GM23338 (cell line): ENCODE measurements around the gene KCNIP3. TPM values are rescaled to one million over a fixed set of nuclear protein-coding genes. Genes with fewer than 3 reads are reported as not detected.
"Not testable (repeated sequence)": the region's sequence is repeated elsewhere in the genome, so short reads cannot be mapped to it uniquely, and the experiment has no call there.

Experiments
- ATAC-seq: fragments of 200-7000 bp; cut with Tn5 transposase; 3 replicates; pipeline ENCODE4 v1.9.1; 2020
- DNase-seq: peaks from one replicate; pipeline ENCODE4 v3.0.0-alpha.2; 2015; ENCODE audit warnings: low spot score
- H2AFZ ChIP-seq: fragments of 200-600 bp; sonication (generic); 2 replicates; pipeline ENCODE4 v1.8.0; 2016; ENCODE audit warnings: antibody characterized with exemption, mild to moderate bottlenecking, moderate library complexity
- H3F3A ChIP-seq: fragments of 200-600 bp; sonication (generic); replicated peaks from 2 replicates; pipeline ENCODE4 v1.8.0; 2017; ENCODE audit warnings: antibody characterized with exemption, mixed run types, low read depth
- H3K27ac ChIP-seq: fragments of 200-600 bp; sonication (generic); 2 replicates; pipeline ENCODE4 v1.6.1; 2016; ENCODE audit warnings: low read depth
- H3K27me3 ChIP-seq: fragments of 200-600 bp; sonication (generic); 2 replicates; pipeline ENCODE4 v1.8.0; 2016; ENCODE audit warnings: mild to moderate bottlenecking, mixed run types, moderate library complexity; ENCODE audit not compliant: insufficient read depth
- H3K36me3 ChIP-seq: fragments of 200-600 bp; sonication (generic); 2 replicates; pipeline ENCODE4 v1.8.0; 2016; ENCODE audit warnings: mild to moderate bottlenecking; ENCODE audit not compliant: insufficient read depth
- H3K4me1 ChIP-seq: fragments of 200-600 bp; sonication (generic); 2 replicates; pipeline ENCODE4 v1.8.0; 2016; ENCODE audit warnings: mild to moderate bottlenecking, moderate library complexity; ENCODE audit not compliant: insufficient read depth
- H3K4me2 ChIP-seq: fragments of 200-600 bp; sonication (generic); 2 replicates; pipeline ENCODE4 v1.7.1; 2017; ENCODE audit warnings: mixed run types
- H3K4me3 ChIP-seq: fragments of 200-600 bp; sonication (generic); 2 replicates; pipeline ENCODE4 v1.6.1; 2016; ENCODE audit warnings: mixed run types
- H3K79me2 ChIP-seq: fragments of 200-600 bp; sonication (generic); replicated peaks from 2 replicates; pipeline ENCODE4 v1.8.0; 2017; ENCODE audit warnings: mild to moderate bottlenecking; ENCODE audit not compliant: insufficient read depth
- H3K9me2 ChIP-seq: fragments of 200-600 bp; sonication (generic); 2 replicates; pipeline ENCODE4 v1.8.0; 2017; ENCODE audit not compliant: insufficient read depth
- H4K20me1 ChIP-seq: fragments of 200-600 bp; sonication (generic); replicated peaks from 2 replicates; pipeline ENCODE4 v1.8.0; 2017; ENCODE audit warnings: mild to moderate bottlenecking; ENCODE audit not compliant: insufficient read depth
- H3K27ac Mint-ChIP-seq: 2 replicates; pipeline ENCODE4 v1.8.0; 2020; ENCODE audit warnings: inconsistent platforms, mild to moderate bottlenecking, moderate library complexity, mixed read lengths
- H3K27me3 Mint-ChIP-seq: 3 replicates; pipeline ENCODE4 v1.8.0; 2022; ENCODE audit warnings: low read depth, mild to moderate bottlenecking, moderate library complexity, mixed read lengths, inconsistent platforms; ENCODE audit not compliant: insufficient read depth, poor library complexity
- H3K36me3 Mint-ChIP-seq: 3 replicates; pipeline ENCODE4 v1.8.0; 2021; ENCODE audit warnings: low read depth, mild to moderate bottlenecking, inconsistent platforms, moderate library complexity, mixed read lengths
- H3K4me1 Mint-ChIP-seq: 3 replicates; pipeline ENCODE4 v1.8.0; 2020; ENCODE audit warnings: mild to moderate bottlenecking, inconsistent platforms, mixed read lengths
- H3K4me3 Mint-ChIP-seq: 3 replicates; pipeline ENCODE4 v1.8.0; 2021; ENCODE audit warnings: moderate library complexity, mild to moderate bottlenecking, inconsistent platforms, mixed read lengths
- H3K9me3 Mint-ChIP-seq: 3 replicates; pipeline ENCODE4 v1.8.0; 2020; ENCODE audit warnings: moderate library complexity, mild to moderate bottlenecking, inconsistent platforms, mixed read lengths
- polyA plus RNA-seq: library from polyadenylated mRNA; unstranded; fragments of >200 nt; fragmentation: Nextera tagmentation; extraction: Ambion mirVana; gene quantifications from 2 replicates; pipeline ENCODE4 v1.2.1, GENCODE V29; 2016
- total RNA-seq: library from RNA; depleted of rRNA; stranded (reverse); fragments of >200 nt; shearing (Covaris generic); gene quantifications from 2 replicates; pipeline ENCODE4 v1.2.3, GENCODE V29; 2014
- TF ChIP-seq, protein P1 (sequence below), 2 experiments: fragments of 200-600 bp in 1 of 2; sonication (generic) in 1 of 2; conservative IDR thresholded peaks; 2 replicates each; pipeline versions ENCODE4 v1.5.1 to v1.6.1; 2016 to 2017; ENCODE audit warnings: antibody characterized with exemption in 2 of 2, low read depth in 2 of 2, mild to moderate bottlenecking in 2 of 2, moderate library complexity in 1 of 2

Gene KCNIP3
- total and polyA plus RNA-seq, 2 experiments from 2014 or later, result 0.32 to 0.83 TPM

DNA sequence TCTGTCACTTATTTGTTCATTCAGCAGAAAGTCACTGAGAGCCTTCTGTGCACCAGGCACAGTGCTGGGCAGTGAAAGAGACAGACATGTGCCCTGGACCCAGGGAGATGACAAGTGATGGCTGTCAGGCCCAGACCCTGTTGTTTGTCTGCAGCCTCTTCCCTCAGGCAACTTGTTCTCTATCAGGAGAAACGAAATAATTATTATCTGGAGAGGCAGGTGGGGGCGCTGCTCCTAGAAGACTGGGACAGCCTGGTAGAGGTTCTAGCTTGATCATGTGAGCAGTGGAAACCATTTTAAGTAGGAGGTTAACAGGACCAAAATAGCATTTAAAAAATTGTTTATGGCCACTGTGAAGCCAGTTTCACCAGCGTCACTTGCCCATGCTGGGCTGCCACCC lies 107.5 kb downstream of the KCNIP3 start:
- not testable (repeated sequence) for H3K9me3 Mint-ChIP-seq, H3K27me3 ChIP-seq, H4K20me1 ChIP-seq, H3F3A ChIP-seq, H3K4me2 ChIP-seq, H3K27ac ChIP-seq, H3K9me2 ChIP-seq, H3K4me1 ChIP-seq, ATAC-seq, H3K4me3 ChIP-seq, H3K36me3 ChIP-seq, H2AFZ ChIP-seq, H3K27ac Mint-ChIP-seq
- H3K4me3 Mint-ChIP-seq, result peak overlapping the region; percentile 26; the same call in 1 of the 3 replicates
- peaks cover 14% of the 10 kb centered on the region for H3K27me3 Mint-ChIP-seq
- peaks cover 13% of the 10 kb centered on the region; the same call in 2 of the 3 replicates for H3K36me3 Mint-ChIP-seq
- TF ChIP-seq, protein P1, sequence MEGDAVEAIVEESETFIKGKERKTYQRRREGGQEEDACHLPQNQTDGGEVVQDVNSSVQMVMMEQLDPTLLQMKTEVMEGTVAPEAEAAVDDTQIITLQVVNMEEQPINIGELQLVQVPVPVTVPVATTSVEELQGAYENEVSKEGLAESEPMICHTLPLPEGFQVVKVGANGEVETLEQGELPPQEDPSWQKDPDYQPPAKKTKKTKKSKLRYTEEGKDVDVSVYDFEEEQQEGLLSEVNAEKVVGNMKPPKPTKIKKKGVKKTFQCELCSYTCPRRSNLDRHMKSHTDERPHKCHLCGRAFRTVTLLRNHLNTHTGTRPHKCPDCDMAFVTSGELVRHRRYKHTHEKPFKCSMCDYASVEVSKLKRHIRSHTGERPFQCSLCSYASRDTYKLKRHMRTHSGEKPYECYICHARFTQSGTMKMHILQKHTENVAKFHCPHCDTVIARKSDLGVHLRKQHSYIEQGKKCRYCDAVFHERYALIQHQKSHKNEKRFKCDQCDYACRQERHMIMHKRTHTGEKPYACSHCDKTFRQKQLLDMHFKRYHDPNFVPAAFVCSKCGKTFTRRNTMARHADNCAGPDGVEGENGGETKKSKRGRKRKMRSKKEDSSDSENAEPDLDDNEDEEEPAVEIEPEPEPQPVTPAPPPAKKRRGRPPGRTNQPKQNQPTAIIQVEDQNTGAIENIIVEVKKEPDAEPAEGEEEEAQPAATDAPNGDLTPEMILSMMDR (conservative IDR thresholded peaks at IDR 0.05; ENCODE audit: low read depth in 2 of 2), result peak in 1 of 2 experiments; percentile 46; a peak in 2 of 4 replicates
- DNase-seq, result peak; percentile 19
- H3K79me2 ChIP-seq, result peaks cover 15% of the 10 kb centered on the region
- H3K4me1 Mint-ChIP-seq, result peaks cover 11% of the 10 kb centered on the region; the same call in 2 of the 3 replicates

DNA sequence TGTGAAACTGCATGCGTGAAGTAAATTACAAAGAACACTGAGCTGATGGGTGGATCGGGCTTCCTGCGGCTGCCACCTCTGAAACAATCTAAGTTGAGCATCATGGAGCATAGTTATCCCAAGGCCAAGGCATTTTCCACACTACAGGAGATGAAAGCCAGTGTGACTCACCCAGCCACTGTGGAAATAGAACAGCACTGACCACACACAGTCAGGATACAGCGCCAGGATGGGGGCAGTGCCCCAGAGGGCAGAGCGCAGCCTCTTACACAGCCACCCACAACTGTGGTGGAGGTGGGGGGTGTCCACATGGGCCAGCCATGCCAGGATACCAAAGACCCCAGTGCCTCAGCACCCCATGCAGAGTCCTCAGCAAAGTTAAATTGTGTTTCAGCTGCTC lies 114.1 kb downstream of the KCNIP3 start:
- H3F3A ChIP-seq, H3K27ac Mint-ChIP-seq, H3K4me1 Mint-ChIP-seq, H3K4me3 ChIP-seq, ATAC-seq, H3K27ac ChIP-seq, H3K4me1 ChIP-seq, H2AFZ ChIP-seq, H3K27me3 Mint-ChIP-seq, H3K36me3 ChIP-seq, H3K27me3 ChIP-seq, H3K4me3 Mint-ChIP-seq, H4K20me1 ChIP-seq, H3K4me2 ChIP-seq, H3K9me2 ChIP-seq, H3K79me2 ChIP-seq, H3K9me3 Mint-ChIP-seq, DNase-seq: not testable (repeated sequence)
- peaks cover 21% of the 10 kb centered on the region; the same call in 2 of the 3 replicates for H3K36me3 Mint-ChIP-seq

- not testable (repeated sequence) for H3K79me2 ChIP-seq, H3K27ac ChIP-seq, H3K27me3 ChIP-seq, H2AFZ ChIP-seq, H3F3A ChIP-seq, H3K4me3 ChIP-seq, H3K4me1 Mint-ChIP-seq, H3K9me2 ChIP-seq, H3K27me3 Mint-ChIP-seq, H3K4me2 ChIP-seq, H3K27ac Mint-ChIP-seq, H3K4me1 ChIP-seq, H3K4me3 Mint-ChIP-seq, H3K9me3 Mint-ChIP-seq, H3K36me3 ChIP-seq, H4K20me1 ChIP-seq
- TF ChIP-seq, protein P1 (conservative IDR thresholded peaks at IDR 0.05; ENCODE audit: low read depth in 2 of 2), result peak; percentile 79 to 83
- DNase-seq (peak; percentile 82), ATAC-seq (peak; percentile 99)
- H3K36me3 Mint-ChIP-seq, result peaks cover 13% of the 10 kb centered on the region; the same call in 1 of the 3 replicates
Observed at GRCh38 chr2:95414015-95414594, 117.0 kb downstream of the KCNIP3 start.

- not testable (repeated sequence) for H3K79me2 ChIP-seq, H4K20me1 ChIP-seq, H3K27me3 Mint-ChIP-seq, H3K27ac ChIP-seq, H3F3A ChIP-seq, DNase-seq, H2AFZ ChIP-seq, H3K27me3 ChIP-seq, H3K4me3 Mint-ChIP-seq, H3K27ac Mint-ChIP-seq, H3K9me2 ChIP-seq, H3K4me1 ChIP-seq, H3K36me3 ChIP-seq, H3K4me3 ChIP-seq, H3K4me1 Mint-ChIP-seq, H3K36me3 Mint-ChIP-seq, H3K4me2 ChIP-seq, H3K9me3 Mint-ChIP-seq, ATAC-seq
Observed at GRCh38 chr2:95415138-95415537, 118.0 kb downstream of the KCNIP3 start.

DNA sequence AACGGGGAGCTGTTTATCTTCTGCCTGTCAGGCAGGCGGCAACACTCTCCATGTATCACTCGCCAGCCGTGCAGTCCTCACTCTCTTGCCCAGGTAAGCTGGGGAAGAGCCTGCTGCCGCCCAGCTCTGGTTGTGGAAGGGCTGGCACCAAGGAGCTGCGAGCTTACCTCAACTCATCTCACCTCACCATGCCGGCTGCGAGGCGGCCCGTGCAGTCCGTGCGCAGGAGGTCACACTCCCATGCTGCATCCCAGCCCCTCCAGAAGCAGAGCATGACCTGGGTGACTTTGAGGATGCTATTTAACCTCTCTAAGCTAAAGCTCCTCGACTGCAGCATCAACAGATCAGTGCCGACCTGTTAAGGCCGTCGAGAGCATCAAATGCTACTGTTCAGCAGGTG lies 118.4 kb downstream of the KCNIP3 start:
- H3K4me1 Mint-ChIP-seq, H3K79me2 ChIP-seq, H3K27me3 ChIP-seq, H3K9me3 Mint-ChIP-seq, H3K36me3 Mint-ChIP-seq, H3K9me2 ChIP-seq, H3K4me2 ChIP-seq, H3F3A ChIP-seq, H3K36me3 ChIP-seq, DNase-seq, ATAC-seq, H3K27ac Mint-ChIP-seq, H4K20me1 ChIP-seq, H3K27me3 Mint-ChIP-seq, H2AFZ ChIP-seq, H3K27ac ChIP-seq, H3K4me3 ChIP-seq, H3K4me1 ChIP-seq, H3K4me3 Mint-ChIP-seq: not testable (repeated sequence)
